HFFc6 (cell line): ENCODE data around the gene UBE2QL1. TPM values are rescaled to one million over a fixed set of nuclear protein-coding genes. Genes with fewer than 3 reads are reported as not detected.

Experiments
- DNase-seq: peaks from one replicate; pipeline ENCODE4 v3.0.0-alpha.2; 2018
- H3K27ac Mint-ChIP-seq: 2 replicates; pipeline ENCODE4 v1.8.0; 2020; ENCODE audit warnings: mild to moderate bottlenecking, mixed read lengths
- H3K27me3 Mint-ChIP-seq: 2 replicates; pipeline ENCODE4 v1.8.0; 2021; ENCODE audit warnings: mild to moderate bottlenecking, moderate library complexity, mixed read lengths; ENCODE audit not compliant: insufficient read depth
- H3K36me3 Mint-ChIP-seq: 2 replicates; pipeline ENCODE4 v1.8.0; 2021; ENCODE audit warnings: low read depth, mixed read lengths
- H3K4me1 Mint-ChIP-seq: 2 replicates; pipeline ENCODE4 v1.8.0; 2020; ENCODE audit warnings: low read depth, mixed read lengths
- H3K4me3 Mint-ChIP-seq: 2 replicates; pipeline ENCODE4 v1.8.0; 2020; ENCODE audit warnings: mild to moderate bottlenecking, moderate library complexity, mixed read lengths
- H3K9me3 Mint-ChIP-seq: 2 replicates; pipeline ENCODE4 v1.8.0; 2020; ENCODE audit warnings: mild to moderate bottlenecking, mixed read lengths
- total RNA-seq, 6 experiments: library from RNA; stranded (reverse); fragmentation: NEBNext Ultra II Directional; extraction: Animal tissue kit (Norgen Biotek cat#: 25700); gene quantifications; 2 replicates in 1 of 6; 3 replicates in 5 of 6; pipeline ENCODE4 v1.2.3, GENCODE V29; 2021
- TF ChIP-seq, protein P1 (sequence below): fragments of 200-600 bp; sonication (generic); IDR thresholded peaks from 2 replicates; pipeline ENCODE4 v1.5.0; 2021; ENCODE audit warnings: antibody characterized with exemption, mild to moderate bottlenecking

Gene UBE2QL1
- total RNA-seq, 6 experiments from 2014 or later: not detected

DNA sequence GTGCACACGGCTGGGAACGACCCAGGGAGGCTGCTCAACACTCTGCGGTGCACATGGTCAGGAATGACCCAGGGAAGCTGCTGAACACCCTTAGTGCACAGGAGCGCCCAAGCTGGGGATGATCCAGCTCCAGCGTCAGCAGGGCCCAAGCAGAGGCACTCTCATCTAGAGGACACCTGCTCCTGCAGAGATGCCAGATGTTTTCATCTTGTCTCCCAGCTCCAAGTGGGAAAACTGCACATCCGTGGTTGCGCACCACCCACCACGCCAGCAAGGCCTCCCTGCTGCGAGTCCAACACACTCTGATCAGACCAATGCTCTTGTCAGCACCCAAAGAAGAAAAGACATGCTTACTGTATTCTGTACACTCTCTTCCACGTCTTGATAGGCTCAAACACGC is 34.1 kb downstream of the UBE2QL1 start:
- no peaks in the 10 kb centered on the region for H3K9me3 Mint-ChIP-seq
- no peaks in the 10 kb centered on the region for H3K4me1 Mint-ChIP-seq
- H3K27ac Mint-ChIP-seq: no peak overlapping the region
- TF ChIP-seq, protein P1, sequence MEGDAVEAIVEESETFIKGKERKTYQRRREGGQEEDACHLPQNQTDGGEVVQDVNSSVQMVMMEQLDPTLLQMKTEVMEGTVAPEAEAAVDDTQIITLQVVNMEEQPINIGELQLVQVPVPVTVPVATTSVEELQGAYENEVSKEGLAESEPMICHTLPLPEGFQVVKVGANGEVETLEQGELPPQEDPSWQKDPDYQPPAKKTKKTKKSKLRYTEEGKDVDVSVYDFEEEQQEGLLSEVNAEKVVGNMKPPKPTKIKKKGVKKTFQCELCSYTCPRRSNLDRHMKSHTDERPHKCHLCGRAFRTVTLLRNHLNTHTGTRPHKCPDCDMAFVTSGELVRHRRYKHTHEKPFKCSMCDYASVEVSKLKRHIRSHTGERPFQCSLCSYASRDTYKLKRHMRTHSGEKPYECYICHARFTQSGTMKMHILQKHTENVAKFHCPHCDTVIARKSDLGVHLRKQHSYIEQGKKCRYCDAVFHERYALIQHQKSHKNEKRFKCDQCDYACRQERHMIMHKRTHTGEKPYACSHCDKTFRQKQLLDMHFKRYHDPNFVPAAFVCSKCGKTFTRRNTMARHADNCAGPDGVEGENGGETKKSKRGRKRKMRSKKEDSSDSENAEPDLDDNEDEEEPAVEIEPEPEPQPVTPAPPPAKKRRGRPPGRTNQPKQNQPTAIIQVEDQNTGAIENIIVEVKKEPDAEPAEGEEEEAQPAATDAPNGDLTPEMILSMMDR: no peak
- no peaks in the 10 kb centered on the region for H3K36me3 Mint-ChIP-seq
- H3K27me3 Mint-ChIP-seq: peaks cover 12% of the 10 kb centered on the region
- H3K4me3 Mint-ChIP-seq: no peak overlapping the region
- DNase-seq: no peak

DNA sequence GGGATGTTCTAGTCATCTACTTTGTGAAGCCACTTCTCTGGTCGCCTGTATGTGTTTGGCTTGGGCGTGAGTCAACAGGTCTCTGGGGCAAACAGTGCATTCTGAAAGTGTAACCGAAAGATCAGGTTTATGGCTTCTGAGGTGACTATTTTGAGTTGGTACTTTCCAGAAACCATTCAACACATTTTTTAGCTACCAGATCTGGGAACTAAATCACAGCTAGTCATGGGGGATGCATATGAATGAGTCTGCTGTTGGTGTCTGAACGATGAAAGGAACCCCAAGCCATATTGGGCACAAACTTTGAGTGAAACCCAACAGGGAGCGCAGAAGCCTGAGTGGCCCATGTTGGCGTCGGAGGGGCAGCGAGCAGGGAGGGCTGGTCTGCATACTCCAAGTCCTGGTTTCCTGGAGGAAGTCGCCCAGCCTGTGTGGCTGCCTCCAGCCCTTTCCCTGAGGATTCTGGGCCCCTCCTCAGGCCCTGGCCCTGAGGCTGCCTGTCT is 35.3 kb downstream of the UBE2QL1 start:
- Mint-ChIP-seq H3K4me3 (no peak overlapping the region), H3K36me3 (no peaks in the 10 kb centered on the region), H3K27me3 (peaks cover 8% of the 10 kb centered on the region), H3K4me1 (no peaks in the 10 kb centered on the region), H3K9me3 (no peaks in the 10 kb centered on the region), H3K27ac (no peak overlapping the region)
- TF ChIP-seq, protein P1: no peak
- no peak for DNase-seq

DNA sequence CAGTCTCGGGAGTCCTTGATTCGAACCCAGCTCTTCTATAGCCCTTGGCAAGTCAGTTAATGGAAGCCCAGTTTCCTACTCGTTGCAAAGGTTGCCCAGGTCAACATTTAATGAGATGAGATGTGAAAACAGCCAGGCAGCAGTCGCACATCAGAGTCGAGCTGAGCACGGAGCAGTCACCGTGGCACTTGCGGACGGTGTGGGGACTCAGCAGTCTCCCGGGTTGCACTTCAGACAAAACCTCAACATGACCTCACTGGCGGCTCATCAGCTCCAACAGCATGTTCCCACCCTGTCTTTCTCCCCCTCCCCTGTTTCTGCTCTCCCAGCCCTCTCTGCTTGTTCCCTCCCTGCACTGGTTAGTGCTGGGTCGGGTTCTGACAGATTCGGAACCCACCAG is 35.8 kb downstream of the UBE2QL1 start:
- no peak overlapping the region for H3K27ac Mint-ChIP-seq
- H3K27me3 Mint-ChIP-seq: peaks cover 6% of the 10 kb centered on the region
- no peaks in the 10 kb centered on the region for H3K36me3 Mint-ChIP-seq
- DNase-seq: no peak
- TF ChIP-seq, protein P1: no peak
- no peaks in the 10 kb centered on the region for H3K9me3 Mint-ChIP-seq
- H3K4me1 Mint-ChIP-seq: no peaks in the 10 kb centered on the region
- H3K4me3 Mint-ChIP-seq: no peak overlapping the region

DNA sequence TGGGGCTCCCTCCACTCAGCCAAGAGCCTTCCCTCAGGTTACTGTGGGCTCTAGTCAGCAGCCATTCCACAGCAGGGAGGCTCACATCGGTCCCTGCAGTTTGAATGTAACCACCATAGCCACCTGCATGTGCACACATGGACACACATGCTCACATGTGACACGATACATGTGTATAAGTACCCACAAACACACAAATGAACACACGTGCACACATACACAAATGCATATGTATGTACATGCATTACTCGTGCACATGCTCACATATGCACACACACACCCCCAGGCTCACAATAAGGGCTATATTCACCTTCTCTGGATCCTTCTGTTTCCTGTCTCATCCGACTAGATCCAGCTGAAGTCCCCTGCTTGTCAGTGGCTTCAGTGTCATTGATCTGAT is 36.2 kb downstream of the UBE2QL1 start:
- TF ChIP-seq, protein P1: no peak
- Mint-ChIP-seq H3K9me3 (no peaks in the 10 kb centered on the region), H3K4me3 (no peak overlapping the region), H3K27me3 (peaks cover 6% of the 10 kb centered on the region), H3K36me3 (no peaks in the 10 kb centered on the region), H3K27ac (no peak overlapping the region), H3K4me1 (no peaks in the 10 kb centered on the region)
- no peak for DNase-seq

DNA sequence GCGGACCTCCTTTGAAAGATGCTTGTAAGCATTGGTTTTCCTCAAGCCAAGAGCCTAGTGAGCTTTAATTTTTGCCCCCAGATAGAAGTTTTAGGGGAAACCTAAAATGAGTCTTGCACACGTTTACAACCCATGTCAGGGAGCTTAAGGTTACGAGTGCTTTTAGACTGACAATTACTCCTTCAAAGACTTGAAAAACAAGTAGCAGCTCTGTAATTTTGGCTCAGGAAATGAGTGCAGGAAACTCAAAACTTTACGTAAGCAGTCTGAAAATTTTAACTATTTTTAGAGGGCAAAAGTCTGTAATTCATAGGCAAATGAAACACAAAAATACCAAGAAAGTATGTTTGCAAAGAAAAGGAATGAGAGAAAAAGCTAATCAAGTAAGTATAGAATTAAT is 36.8 kb downstream of the UBE2QL1 start:
- H3K9me3 Mint-ChIP-seq: no peaks in the 10 kb centered on the region
- peaks cover 6% of the 10 kb centered on the region for H3K27me3 Mint-ChIP-seq
- DNase-seq: no peak
- H3K4me3 Mint-ChIP-seq: no peak overlapping the region
- TF ChIP-seq, protein P1: no peak
- no peak overlapping the region for H3K27ac Mint-ChIP-seq
- no peaks in the 10 kb centered on the region for H3K4me1 Mint-ChIP-seq
- no peaks in the 10 kb centered on the region for H3K36me3 Mint-ChIP-seq

DNA sequence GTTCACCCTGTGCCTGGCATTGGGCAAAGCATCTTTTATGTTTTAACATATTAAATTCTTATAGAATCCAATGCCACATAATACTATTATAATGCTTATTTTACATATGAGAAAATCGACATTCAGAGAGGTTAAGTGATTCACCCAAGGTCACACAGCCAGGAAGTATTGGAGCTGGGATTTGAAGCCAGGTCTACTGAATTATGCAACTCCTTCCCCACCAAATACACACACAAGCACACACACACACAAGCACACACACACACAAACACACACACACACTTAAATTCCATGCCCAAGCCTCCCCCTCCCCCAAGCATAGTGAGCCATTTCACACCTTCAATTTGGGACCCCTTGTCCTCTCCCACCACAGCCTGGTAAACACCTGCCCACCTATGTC is 37.4 kb downstream of the UBE2QL1 start:
- TF ChIP-seq, protein P1: no peak
- Mint-ChIP-seq H3K9me3 (no peaks in the 10 kb centered on the region), H3K27ac (no peak overlapping the region), H3K36me3 (no peaks in the 10 kb centered on the region), H3K4me1 (no peaks in the 10 kb centered on the region), H3K27me3 (peaks cover 6% of the 10 kb centered on the region), H3K4me3 (no peak overlapping the region)
- DNase-seq: no peak
